ENCODE results near the gene WDR45B.
"Not testable (repeated sequence)": the region's sequence is repeated elsewhere in the genome, so short reads cannot be mapped to it uniquely, and the experiment has no call there.

The WDR45B gene

DNA sequence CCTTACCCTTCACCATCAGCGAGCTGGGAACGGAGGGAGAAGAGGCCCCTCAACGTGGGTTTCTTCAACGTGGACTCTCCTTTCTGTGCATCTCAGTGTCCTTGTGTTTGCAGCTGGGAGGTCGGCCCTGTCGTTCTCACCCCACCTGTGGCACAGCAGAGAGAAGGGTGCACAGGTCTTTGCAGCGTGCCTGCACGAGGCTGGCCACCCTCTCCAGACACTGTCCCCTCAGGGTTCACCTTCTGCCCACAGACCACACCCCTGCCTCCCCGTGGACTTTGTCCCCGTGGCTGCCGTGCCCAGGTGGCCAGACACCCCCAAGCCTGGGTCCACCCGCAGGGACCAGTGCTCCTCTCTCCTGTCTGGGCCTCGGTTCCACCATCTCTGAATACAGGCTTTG is 7.3 kb upstream of the WDR45B start:
- DNase-seq = no peak

DNA sequence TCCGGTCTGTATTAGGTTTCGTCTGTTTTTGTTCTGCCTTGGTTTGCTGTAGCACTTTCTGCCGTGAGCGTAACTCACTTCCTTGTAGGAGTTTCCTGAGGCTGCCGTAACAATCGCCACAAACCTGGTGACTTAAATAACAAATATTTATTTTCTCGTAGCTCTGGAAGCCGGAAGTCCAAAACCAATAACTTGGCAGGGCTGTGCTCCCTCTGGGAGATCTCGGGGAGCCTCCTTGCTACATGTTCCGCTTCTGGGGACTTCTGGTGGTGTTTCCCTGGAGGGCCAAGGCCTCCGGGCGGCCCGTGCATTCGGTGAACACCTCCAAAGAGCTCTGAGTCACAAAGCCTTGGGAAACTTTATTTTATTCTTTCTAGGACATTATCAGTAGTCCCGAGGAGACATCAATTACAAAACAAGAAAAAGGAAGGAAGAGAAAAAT is 6.8 kb upstream of the WDR45B start:
- no peak for DNase-seq

- DNase-seq = not testable (repeated sequence)
Measured at GRCh38 chr17:82654611-82655010, 6.4 kb upstream of the WDR45B start.

DNA sequence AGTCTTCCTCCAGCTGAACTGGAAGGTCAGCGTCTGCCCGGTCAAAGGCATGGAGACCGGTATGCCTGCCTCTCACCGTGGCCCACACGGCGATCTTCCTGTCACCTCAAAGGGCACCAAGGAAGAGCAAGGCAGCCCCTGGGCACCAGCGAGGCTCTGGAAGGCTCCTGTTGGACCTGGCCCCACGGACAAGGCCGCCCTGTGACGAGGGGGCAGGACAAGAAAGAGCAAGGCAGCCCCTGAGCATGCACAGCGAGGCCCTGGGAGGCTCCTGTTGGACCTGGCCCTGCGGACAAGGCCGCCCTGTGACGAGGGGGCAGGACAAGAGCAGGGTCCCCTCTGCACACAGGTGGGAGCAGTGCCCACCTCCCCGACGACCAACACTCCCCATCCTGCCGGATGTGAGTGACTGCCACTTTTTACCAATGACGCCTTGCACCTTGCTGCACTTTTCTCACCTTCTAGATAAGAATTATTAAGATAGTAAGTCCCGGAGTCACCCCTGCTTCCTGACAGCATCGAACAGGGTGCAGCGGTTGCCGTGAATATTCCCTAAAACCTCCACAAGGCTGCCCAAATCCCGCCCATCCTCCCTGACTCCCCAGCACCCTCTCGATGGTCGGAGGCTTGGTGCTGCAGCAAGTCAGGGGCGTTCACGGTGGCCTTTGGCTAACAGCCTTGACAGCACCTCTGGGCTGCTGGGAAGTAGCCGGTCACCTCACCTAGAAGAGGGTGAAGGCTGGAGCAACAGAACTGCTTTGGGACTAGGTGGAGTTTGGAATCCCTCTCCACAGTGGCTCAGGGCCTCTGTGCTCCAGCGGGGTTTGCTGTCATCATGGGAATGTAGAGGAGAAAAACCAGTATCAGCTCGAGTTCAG is 5.6 kb upstream of the WDR45B start:
- no peak for DNase-seq

DNA sequence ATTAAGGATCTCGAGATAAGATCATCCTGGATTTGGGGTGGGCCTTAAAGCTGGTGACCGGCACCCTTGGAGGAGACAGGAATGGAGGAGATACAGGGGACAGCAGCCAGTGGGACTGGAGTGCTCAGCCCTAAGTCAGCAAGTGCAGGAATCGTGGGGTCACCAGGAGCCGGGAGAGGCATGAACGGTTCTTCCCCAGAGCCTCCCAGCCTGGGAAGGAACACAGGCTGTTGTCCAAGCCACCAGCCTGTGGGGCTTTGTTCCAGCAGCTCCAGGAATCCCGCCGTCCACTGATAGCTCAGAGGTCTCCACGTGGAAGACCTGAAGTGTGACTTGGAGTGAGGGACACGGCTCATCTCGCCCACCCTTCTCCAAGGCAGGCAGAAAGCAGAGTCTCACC is 2.5 kb upstream of the WDR45B start:
- no peak for DNase-seq

- DNase-seq = no peak
Measured at GRCh38 chr17:82649501-82650261, 1.4 kb upstream of the WDR45B start.

GRCh38 chr17:82648742-82649331 is 593 bp upstream of the WDR45B start:
- no peak for DNase-seq

DNA sequence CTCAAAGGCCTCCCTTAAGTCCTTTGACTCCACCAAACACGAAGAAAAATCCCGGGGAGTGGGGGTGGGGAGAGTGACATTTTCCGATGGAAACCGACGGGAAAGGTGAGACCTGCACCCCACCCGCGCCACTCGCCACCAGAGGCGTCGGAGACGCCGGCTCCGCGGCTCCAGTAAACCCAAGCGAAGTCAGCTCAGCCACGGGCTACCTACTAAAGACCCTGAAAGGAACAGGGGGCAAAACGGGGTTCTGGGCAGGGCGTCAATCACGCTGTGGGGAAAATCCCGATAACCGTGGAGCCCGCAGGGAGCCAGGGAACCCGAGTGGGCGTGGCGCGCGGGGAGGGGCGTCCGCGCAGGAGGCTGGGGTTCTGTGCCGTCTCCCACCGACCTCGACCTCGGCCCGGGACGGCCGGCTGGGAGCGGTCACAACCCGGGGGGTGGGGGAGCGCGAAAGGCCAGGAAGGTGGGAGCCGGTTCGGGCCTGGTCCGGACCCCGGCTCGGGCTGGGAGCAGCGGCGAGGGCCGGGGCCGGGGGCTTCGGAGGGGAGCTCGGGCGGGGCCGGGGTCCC is 565 bp downstream of the WDR45B start:
- DNase-seq = no peak

- DNase-seq = no peak
Measured at GRCh38 chr17:82645516-82645915, 2.7 kb downstream of the WDR45B start.

DNA sequence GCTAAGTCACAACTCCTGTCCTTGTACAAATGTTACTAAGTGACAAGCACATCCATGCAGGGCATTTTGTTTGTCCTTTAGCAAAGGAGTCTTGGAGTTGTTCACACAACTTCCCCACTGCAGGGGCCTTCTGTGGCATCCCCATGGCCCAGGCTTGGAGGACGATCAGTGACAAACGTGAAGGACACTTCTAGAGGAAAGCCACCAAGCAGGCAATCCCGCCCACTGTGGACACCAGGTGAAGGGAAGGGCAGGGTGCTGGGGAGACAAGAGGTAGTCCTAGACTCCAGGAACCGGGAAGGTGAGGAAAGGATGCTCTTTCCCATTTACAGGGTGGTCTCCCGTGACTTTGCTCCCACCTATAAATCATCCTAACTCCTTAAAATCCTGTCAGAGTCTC is 4.1 kb downstream of the WDR45B start:
- DNase-seq = no peak

DNA sequence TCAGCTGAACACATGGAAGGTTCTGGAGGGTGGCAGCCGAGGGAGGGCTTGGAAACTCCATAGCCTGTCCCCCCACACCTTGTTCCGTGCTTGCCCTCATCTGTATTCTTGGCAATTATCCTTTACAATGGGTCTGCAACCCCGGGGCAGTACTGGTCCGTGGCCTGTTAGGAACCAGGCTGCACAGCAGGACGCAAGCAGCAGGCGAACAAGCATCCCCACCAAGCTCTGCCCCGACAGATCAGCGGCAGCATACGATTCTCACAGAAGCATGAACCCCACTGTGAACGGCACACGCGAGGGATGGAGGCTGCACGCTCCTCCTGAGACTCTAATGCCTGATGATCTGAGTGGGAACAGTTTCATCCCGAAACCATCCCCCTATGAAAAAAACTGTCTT is 6.2 kb downstream of the WDR45B start:
- DNase-seq = no peak

- no peak for DNase-seq
Measured at GRCh38 chr17:82640036-82640435, 8.2 kb downstream of the WDR45B start.

DNA sequence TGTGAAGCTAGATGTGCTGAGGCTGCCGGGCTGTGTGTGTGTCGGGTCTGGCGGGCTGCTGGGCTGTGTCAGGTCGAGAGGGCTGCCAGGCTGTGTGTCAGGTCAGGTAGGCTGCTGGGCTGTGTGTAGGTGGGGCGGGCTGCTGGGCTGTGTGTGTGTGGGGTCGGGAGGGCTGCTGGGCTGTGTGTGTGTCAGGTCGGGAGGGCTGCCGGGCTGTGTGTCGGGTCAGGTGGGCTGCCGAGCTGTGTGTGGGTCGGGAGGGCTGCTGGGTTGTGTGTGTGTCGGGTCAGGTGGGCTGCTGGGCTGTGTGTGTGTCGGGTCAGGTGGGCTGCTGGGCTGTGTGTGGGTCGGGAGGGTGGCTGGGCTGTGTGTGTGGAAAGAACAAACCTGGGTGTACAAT is 8.6 kb downstream of the WDR45B start:
- DNase-seq = no peak

GRCh38 chr17:82638183-82638773 is 10.0 kb downstream of the WDR45B start:
- DNase-seq = no peak

GRCh38 chr17:82636626-82637598 is 11.3 kb downstream of the WDR45B start:
- DNase-seq = no peak

DNA sequence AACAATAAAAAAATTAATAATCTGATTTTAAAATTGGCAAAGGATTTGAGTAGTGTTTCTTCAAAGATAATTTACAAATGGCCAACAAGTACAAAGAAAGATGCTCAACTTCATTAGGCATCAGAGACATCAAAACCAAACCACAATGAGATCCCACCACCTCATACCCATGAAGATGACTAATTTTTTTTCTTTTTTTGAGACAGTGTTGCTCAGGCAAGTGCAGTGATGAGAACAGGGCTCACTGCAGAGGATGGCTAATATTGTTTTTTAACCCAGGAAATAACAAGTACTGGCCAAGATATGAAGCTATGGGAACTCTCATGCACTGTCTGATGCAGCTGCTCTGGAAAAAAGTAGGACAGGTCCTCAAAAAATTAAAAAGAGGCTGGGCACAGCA is 14.9 kb downstream of the WDR45B start:
- no peak for DNase-seq

DNA sequence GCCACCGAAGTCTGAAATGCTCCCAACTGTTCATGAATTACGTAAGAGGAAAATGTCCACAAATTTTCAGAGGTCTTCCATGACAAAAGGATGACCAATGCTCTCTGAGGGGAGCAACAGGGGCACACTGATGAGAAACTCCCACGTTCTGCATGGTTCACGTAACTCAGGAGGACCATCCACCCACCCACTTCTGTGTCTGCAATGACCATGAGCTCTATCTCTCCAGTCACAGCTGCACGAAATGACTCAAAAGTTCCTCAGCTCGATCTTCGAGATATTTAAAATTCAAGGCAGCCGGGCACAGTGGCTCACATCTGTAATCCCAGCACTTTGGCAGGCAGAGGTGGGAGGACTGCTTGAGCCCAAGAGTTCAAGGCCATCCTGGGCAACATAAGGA is 15.8 kb downstream of the WDR45B start:
- DNase-seq = no peak

GRCh38 chr17:82631544-82631943 is 16.7 kb downstream of the WDR45B start:
- DNase-seq = no peak

- DNase-seq = no peak
Measured at GRCh38 chr17:82630212-82630611, 18.0 kb downstream of the WDR45B start.

DNA sequence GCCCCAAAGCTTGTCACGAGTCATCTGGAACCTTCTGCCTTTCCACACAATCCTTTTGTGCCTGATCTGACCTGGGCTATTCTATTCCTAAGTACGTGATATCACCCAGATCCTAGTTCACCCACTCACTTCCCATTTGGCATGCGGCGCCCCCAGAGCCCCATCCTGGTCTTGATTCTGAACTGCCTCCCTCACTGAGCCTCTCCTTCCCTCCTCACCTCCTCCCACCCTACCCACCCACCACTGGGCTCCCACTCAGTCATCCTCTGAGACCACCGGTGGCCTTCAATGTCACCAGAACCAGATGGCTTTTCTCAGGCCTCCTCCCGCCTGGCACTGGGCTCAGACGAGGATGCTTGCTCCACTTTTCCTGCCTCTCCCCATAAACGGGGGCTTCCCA is 18.5 kb downstream of the WDR45B start:
- no peak for DNase-seq

GRCh38 chr17:82627405-82627804 is 20.8 kb downstream of the WDR45B start:
- DNase-seq = no peak

GRCh38 chr17:82623707-82624106 is 24.5 kb downstream of the WDR45B start:
- no peak for DNase-seq
